H7 (cell line): Measurements from ENCODE around the gene MARCOL. TPM values are rescaled to one million over a fixed set of nuclear protein-coding genes. Genes with fewer than 3 reads are reported as not detected.

ENCODE experiments used
- DNase-seq: peaks from one replicate; pipeline ENCODE4 v3.0.0; 2012
- H3K27me3 ChIP-seq: 2 replicates; pipeline ENCODE4 v1.6.0; 2011; ENCODE audit warnings: mild to moderate bottlenecking, low read length; ENCODE audit not compliant: control insufficient read depth, insufficient read depth
- H3K36me3 ChIP-seq: replicated peaks from 2 replicates; pipeline ENCODE4 v1.5.1; 2011; ENCODE audit warnings: low read length; ENCODE audit not compliant: control insufficient read depth, insufficient read depth
- H3K4me3 ChIP-seq: 2 replicates; pipeline ENCODE4 v1.5.1; 2011; ENCODE audit warnings: low read depth, mild to moderate bottlenecking, control low read depth, low read length, moderate library complexity; ENCODE audit not compliant: insufficient read depth
- total RNA-seq: library from RNA; depleted of rRNA; stranded (reverse); fragments of >200 nt; shearing (Covaris generic); gene quantifications from 2 replicates; pipeline ENCODE4 v1.2.3, GENCODE V29; 2014; rRNA removed

Gene MARCOL, protein sequence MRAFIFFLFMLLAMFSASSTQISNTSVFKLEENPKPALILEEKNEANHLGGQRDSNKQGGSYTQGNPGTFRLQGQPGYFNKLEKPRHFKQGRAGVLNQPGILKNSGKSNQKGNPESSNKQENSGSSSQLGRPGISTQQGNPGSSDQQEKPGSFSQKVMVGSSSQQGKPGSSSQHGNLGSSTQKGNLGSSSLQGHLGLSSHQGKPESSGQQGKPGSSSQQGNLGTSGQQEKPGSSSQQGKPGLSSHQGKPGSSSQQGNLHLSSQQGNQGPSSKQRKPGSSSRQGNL
- total RNA-seq, result not detected in 2 replicates

DNA sequence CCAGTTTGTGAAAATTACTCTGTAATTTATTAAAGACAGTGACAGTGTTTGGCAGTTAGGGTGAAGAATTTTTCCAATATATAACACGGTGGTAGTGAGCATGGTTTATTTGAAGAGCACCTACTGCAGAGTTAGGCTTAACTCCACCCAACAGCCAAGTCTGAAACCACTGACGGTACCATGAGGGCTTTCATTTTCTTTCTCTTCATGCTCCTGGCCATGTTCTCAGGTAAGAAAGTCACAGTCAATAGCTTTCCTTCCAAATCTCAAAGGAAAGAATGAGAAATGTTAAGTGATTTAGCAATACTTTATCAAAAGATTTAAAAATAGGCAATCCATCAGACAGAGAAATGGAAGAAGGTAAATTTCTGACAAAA is at the start of gene MARCOL:
TSS of gene MARCOL (plus strand) at position 108 of the 377 bp plus-strand sequence. CDS start at position 181, 73 bp downstream.
- Histone ChIP-seq H3K36me3 (no peaks in the 10 kb centered on the region), H3K27me3 (no peaks in the 10 kb centered on the region), H3K4me3 (no peak within 1 kb of the TSS)
- no peak for DNase-seq

DNA sequence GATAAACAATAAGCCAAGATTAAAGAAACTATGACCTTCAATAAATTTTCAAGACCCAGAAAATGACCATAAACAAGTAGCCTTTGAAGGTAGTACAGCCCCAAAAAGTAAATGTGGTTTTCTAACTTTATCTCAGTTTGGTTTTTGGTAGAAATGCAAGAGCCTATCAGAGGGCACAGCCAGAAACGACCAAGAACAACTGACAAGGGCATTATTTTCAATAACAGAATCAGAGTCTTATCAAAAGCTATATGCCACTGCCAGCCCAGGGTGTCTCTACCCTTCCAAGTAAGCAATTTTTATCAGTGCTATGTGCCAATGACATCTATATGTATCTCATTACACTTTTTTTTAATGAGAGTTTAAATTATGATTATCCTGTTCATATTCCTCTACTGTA is 47.3 kb upstream of the MARCOL start:
- Histone ChIP-seq H3K36me3 (no peaks in the 10 kb centered on the region), H3K4me3 (no peak overlapping the region), H3K27me3 (no peaks in the 10 kb centered on the region)
- DNase-seq, result no peak

DNA sequence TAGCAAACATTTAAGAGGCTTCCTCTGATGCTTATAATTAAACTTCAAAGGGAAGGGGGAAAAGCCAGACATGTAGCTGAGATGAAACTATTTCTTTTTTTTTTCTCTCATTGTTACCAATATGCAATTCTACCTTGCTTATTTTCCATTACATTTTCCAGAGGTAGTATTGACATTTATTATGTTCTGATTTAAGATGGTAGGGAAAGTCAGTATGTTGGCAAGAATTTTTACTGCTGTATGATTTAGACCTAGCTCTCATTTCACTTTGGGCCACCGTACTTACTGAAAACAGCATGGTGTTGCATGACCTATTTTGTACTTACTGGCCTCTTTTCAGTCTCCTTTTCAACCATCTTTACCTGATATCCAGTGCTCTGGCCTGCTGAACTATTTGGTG is 45.1 kb upstream of the MARCOL start:
- DNase-seq, result no peak
- Histone ChIP-seq H3K27me3 (no peaks in the 10 kb centered on the region), H3K4me3 (no peak overlapping the region), H3K36me3 (no peaks in the 10 kb centered on the region)

DNA sequence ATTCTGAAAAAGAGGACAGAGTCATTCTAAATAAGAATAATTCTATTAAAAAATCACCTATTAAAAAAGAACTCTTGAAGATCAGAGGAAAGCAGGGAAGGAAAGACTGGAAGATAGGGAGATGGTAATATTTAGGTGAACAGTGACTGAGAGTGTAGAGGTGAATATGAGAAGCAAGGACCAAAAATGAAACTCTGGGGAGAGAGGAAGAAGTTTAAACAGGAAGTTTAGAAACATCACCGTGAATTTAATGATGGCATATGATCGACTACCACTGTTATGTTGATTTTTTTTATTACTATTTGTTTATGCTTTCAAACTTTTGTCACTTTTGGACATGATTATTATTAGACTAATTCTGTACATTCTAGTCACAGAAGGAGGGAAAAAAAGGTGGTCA is 37.2 kb upstream of the MARCOL start:
- no peak for DNase-seq
- no peaks in the 10 kb centered on the region for H3K27me3 ChIP-seq
- no peak overlapping the region for H3K4me3 ChIP-seq
- H3K36me3 ChIP-seq, result no peaks in the 10 kb centered on the region

DNA sequence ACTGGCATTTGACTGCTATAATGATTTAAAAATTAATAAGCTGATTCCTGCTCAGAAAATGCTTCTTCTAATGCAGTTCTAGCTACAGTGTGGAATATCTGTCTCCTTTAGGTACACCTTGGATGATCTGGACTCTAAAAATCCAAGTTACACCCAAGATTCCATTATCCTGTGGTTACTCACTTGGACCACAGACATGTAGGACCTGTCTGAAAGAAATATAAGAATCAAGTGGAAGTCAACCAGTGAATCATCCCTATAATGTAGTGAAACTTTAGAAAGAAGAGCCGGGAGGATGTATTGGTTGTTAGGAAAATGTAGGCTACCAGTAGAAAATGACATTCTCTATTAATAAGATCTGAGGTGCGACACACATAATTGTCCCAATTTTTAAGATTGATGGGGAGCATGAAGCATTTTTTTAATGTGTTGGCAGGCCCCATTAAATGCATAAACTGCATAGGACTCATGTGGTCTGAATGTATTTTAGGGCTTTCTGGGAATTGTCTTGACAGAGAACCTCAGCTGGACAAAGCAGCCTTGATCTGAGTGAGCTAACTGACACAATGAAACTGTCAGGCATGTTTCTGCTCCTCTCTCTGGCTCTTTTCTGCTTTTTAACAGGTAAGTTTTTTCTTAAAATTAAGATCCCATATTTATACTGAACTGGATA is 35.7 kb upstream of the MARCOL start, which contains the start of gene SPINK6:
TSS of gene SPINK6 (plus strand) at position 512 of the 673 bp plus-strand sequence. CDS start at position 567, 55 bp downstream.
- Histone ChIP-seq H3K27me3 (no peaks in the 10 kb centered on the region), H3K36me3 (no peaks in the 10 kb centered on the region), H3K4me3 (no peak within 1 kb of the TSS)
- DNase-seq, result no peak

DNA sequence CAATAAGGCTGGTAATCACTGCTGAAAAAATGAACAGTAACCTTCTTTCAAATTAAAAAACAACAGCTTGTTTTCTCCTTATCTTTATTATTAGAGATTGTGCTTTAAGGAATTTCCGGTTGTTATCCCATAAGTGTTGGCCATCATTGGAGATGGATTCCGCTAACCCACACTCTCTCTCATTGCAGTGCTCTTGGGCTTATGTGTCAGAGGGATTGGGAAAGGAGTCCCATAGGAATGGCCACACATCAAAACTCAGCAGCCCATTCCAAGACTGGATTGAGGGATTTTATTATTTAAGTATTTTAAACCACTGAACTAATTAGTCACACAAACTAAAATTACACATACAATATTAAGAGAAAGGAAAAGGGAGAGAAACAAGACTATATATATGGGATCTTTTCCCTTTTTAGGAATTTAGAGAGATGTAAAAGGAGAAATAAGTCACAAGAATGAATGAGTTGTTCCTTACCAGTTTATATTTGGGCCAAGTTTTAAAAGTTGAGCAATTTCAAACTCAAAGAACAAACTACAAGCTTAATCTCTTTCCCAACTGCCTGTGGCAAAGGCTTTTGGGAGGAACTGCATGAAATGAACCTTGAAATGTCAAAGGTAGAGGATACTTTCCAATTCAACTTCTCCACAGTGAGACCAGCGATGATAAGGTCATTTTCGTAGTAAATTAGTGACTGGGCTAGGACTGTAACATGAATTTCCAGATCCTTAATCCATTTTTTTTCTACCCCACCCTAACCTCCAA is 33.1 kb upstream of the MARCOL start:
- DNase-seq, result no peak
- Histone ChIP-seq H3K4me3 (no peak overlapping the region), H3K36me3 (no peaks in the 10 kb centered on the region), H3K27me3 (no peaks in the 10 kb centered on the region)

DNA sequence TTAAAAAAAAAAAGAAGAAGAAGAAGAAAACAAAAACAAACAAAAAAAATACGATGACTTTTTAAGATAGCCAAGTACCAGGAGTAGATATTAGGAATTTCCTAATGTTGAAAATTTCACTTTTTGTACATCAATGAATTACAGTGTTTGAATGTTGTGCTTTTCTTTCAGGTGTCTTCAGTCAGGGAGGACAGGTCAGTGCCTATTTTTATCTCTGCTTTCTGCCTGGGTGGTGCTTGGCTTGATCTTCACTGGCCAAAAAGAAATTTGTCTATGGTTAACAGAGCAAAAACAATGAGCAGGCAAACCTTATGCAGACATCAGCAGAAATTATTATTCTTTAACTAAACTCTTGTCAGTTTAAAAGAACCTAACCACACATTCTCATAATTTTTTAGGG is 32.5 kb upstream of the MARCOL start:
- H3K4me3 ChIP-seq, result no peak overlapping the region
- no peaks in the 10 kb centered on the region for H3K36me3 ChIP-seq
- DNase-seq, result no peak
- H3K27me3 ChIP-seq, result no peaks in the 10 kb centered on the region

DNA sequence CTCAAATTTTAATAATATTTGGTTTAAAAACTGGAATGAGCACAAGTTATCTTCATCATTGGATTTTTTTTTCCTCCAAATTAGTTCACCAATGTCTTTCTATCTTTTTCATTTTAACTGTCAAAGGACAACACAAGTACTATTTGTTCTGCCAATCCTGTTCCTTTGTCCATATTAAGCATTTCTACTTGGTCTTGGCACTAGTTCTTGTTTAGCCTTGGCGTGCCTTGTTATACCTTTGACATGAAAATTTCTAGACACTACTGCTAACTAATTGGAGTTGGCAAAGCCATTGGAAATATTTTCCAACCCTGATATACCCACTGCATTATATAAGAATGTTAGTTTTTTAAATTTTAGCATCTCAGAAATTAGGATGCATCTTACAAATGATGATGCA is 31.7 kb upstream of the MARCOL start:
- no peak for DNase-seq
- Histone ChIP-seq H3K27me3 (no peaks in the 10 kb centered on the region), H3K36me3 (no peaks in the 10 kb centered on the region), H3K4me3 (no peak overlapping the region)

DNA sequence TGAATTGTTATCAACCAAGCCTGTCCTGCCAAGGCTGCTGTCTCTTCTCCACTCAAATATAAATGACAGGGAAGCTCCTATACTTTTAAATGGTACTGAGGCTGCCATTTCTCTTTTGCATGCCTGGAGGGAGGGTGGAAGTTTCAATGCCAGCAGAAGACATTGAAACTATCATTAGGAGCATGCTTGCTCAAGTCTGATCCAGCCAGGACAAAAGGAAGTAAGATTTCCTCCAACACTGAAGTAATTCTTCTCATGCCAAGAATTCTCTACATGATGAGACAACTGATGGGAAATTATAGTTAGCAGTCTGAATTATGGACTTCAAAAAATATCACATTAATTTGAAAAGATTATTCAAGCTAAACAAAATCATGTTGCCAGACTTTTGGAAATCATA is 30.1 kb upstream of the MARCOL start:
- Histone ChIP-seq H3K36me3 (no peaks in the 10 kb centered on the region), H3K4me3 (no peak overlapping the region), H3K27me3 (no peaks in the 10 kb centered on the region)
- DNase-seq, result no peak

DNA sequence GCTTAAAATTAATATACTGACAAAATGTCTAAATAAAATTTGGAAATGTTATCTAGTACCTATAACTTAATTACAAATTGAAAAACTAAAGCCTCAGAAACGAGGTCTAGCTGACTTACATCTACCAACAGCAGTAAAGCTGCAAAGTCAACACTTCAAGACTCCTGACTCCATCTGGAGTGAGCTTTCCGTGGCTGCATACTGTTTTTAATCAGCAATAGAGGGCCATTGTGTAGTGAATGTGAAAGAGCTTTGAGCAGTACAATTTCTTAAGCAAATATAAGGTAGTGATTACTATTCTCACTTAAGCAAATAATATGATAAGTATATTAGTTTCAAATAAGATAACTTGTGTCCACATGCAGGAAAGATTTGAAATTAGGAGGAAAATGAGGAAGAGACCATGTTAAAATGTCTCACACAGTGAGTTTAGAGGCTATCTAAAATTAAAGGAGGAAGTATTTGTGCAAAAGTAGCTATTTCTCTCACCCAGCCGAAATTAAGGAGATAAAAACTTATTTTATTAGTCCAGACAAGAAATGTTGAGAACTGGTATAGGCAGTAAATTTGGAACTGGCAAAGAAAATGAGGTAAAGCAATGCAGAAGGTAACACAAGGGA is 29.1 kb upstream of the MARCOL start:
- no peaks in the 10 kb centered on the region for H3K36me3 ChIP-seq
- H3K4me3 ChIP-seq, result no peak overlapping the region
- no peaks in the 10 kb centered on the region for H3K27me3 ChIP-seq
- DNase-seq, result no peak

DNA sequence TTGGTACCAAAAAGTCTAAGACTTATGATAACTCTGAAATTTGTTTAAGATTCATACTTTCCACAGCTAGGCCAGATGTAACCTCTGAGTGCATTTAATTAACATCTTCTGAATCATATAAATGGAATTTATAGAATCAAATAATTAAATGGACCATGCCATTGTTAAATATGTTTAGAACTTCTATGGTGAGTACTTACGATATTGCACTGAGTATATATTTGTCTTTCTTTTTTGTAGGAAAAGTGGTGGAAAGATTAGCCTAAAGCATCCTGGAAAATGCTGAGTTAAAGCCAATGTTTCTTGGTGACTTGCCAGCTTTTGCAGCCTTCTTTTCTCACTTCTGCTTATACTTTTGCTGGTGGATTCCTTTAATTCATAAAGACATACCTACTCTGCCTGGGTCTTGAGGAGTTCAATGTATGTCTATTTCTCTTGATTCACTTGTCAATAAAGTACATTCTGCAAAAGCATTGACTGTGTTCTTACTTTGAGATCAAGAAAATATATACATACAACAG is 23.6 kb upstream of the MARCOL start:
- Histone ChIP-seq H3K4me3 (no peak overlapping the region), H3K27me3 (no peaks in the 10 kb centered on the region), H3K36me3 (no peaks in the 10 kb centered on the region)
- no peak for DNase-seq

DNA sequence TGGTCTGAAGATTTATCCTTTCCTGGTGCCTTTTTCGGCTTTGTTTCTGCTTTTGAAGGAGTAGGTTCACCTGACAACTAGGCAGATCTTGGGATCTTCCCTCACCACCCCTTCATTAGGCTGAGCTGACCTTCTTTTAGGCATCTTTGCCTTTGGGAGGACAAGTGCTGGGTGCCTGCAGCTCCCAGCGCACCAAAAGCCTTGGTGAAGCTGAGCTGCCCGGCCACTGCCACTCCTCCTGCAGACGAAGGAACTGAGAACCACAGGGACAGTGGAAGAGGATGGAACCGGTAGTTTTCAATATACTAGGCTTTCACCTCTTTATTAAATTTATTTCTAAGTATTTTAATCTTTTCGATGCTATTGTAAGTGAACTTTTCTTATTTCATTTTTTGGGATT is 16.8 kb upstream of the MARCOL start:
- no peaks in the 10 kb centered on the region for H3K27me3 ChIP-seq
- H3K4me3 ChIP-seq, result no peak overlapping the region
- DNase-seq, result no peak
- no peaks in the 10 kb centered on the region for H3K36me3 ChIP-seq

DNA sequence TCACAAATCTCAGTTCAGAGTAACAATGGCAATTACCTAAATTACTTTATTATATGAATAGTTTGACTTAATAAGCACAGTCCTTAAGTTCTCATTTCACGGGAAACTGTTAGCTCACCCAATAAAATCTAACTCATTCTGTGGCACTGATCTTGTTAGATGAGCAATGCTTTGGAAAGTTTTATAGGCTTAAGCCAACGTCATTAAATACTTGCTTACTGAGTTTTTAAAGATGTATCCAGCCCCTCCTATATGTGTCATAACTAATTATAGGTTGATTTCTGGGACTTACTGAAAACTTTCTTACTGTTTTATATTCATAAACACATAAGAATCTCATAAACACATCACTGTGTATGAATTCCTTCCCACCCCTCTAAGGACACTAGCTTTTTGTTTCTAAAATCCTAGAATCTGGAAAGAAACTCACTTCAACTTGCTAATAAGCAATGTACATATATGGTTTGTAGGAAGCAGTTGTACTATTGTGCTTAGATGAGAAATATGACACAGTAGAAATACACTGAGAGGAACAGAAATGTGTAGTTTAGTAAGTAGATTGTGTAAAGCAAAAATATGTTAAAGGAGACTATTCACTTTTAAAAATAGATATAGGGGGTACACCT is 14.1 kb upstream of the MARCOL start:
- no peak overlapping the region for H3K4me3 ChIP-seq
- no peaks in the 10 kb centered on the region for H3K27me3 ChIP-seq
- no peaks in the 10 kb centered on the region for H3K36me3 ChIP-seq
- DNase-seq, result no peak

DNA sequence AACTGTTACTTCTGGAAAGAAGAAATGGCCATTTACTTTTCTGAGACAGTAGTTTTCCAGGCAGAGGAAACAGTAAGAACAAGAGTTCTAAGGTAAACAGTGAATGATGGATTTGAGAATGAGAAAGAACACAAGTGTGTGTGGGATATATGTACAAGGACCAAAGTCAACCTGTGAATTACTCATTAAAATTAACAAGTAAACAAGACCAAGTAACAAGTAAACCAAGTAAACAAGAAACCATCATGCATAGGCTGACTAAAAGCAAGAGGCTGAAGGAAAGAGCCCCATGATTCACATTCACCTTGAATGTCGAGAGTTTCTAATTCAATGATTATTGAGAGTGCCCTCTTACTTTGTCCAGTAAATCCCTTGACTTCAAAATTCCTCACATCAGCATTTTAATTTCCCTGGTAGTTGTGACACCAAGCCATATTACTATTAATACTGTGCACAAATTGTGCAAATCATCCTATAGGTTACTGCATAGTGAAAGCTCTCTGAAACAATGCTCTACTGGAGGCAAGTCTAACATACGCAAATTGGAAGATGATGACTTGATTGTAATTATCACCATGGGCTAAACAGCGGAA is 9.8 kb upstream of the MARCOL start:
- Histone ChIP-seq H3K36me3 (no peaks in the 10 kb centered on the region), H3K27me3 (no peaks in the 10 kb centered on the region), H3K4me3 (no peak overlapping the region)
- no peak for DNase-seq
